Measurements from ENCODE around the gene DOCK2.

The DOCK2 gene

GRCh38 chr5:170078458-170078857 is 441.4 kb downstream of the DOCK2 start:
- TF ChIP-seq, protein P1, sequence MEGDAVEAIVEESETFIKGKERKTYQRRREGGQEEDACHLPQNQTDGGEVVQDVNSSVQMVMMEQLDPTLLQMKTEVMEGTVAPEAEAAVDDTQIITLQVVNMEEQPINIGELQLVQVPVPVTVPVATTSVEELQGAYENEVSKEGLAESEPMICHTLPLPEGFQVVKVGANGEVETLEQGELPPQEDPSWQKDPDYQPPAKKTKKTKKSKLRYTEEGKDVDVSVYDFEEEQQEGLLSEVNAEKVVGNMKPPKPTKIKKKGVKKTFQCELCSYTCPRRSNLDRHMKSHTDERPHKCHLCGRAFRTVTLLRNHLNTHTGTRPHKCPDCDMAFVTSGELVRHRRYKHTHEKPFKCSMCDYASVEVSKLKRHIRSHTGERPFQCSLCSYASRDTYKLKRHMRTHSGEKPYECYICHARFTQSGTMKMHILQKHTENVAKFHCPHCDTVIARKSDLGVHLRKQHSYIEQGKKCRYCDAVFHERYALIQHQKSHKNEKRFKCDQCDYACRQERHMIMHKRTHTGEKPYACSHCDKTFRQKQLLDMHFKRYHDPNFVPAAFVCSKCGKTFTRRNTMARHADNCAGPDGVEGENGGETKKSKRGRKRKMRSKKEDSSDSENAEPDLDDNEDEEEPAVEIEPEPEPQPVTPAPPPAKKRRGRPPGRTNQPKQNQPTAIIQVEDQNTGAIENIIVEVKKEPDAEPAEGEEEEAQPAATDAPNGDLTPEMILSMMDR (IDR thresholded peaks at IDR 0.05) = no peak
- TF ChIP-seq ZFX (IDR thresholded peaks at IDR 0.05; ENCODE audit: borderline replicate concordance) = no peak
- no peak overlapping the region for H3K27ac ChIP-seq

GRCh38 chr5:170078931-170079330 is 441.9 kb downstream of the DOCK2 start:
- no peak overlapping the region for H3K27ac ChIP-seq
- TF ChIP-seq, protein P1 (IDR thresholded peaks at IDR 0.05) = no peak
- no peak for TF ChIP-seq ZFX (IDR thresholded peaks at IDR 0.05; ENCODE audit: borderline replicate concordance)

DNA sequence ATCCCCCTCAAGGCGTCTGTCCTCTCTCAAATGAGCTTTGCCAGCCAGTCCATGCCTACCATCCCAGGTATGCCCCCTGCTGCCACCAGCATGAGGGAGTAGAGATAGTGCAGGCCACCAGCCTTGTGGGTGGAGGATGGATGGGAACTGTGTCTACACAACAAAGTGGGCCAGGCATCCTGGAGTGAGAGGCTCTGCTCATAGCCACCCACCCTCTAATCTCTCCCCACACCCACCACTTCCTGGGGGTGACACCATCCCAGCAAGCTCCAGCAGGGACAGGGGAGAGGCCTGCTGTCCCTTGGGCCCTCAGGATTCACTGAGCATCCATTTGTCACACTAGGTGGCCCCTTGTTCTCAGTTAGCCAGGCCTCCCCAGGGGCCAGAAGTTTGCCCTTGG is 443.1 kb downstream of the DOCK2 start:
- no peak for TF ChIP-seq ZFX (IDR thresholded peaks at IDR 0.05; ENCODE audit: borderline replicate concordance)
- TF ChIP-seq, protein P1 (IDR thresholded peaks at IDR 0.05) = no peak
- H3K27ac ChIP-seq = no peak overlapping the region

DNA sequence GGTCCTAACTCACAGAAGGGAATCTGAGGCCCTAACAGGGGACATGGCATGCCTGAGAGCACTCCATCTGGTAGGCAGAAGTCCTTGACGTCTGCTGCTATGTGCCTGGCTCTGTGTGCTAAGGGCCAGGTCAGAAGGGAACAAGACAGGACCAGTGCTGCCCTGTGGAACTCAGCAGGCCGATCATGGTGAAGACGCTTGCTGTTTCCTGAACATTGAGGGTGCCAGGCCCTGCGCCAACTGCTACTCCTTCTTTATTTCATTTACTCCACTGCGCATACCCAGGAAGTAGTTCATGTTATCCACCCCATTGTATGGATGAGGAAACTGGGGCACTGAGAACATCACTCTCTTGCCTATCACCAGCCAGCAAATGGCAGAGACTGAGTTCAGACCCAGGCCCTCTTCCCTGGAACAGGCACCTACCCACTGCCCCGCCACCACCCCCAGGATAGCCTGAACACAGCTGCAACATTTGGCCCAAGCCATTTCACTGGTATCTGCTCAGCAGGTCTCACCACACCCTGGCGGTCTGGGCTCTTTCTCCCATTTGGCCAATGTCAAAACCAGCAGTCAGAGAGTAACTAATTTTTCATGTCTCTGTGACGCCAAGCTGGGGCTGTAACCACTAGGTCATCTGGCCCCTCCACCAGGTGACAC is 443.8 kb downstream of the DOCK2 start:
- H3K27ac ChIP-seq = no peak overlapping the region
- TF ChIP-seq ZFX (IDR thresholded peaks at IDR 0.05; ENCODE audit: borderline replicate concordance) = no peak
- TF ChIP-seq, protein P1 (IDR thresholded peaks at IDR 0.05) = no peak

DNA sequence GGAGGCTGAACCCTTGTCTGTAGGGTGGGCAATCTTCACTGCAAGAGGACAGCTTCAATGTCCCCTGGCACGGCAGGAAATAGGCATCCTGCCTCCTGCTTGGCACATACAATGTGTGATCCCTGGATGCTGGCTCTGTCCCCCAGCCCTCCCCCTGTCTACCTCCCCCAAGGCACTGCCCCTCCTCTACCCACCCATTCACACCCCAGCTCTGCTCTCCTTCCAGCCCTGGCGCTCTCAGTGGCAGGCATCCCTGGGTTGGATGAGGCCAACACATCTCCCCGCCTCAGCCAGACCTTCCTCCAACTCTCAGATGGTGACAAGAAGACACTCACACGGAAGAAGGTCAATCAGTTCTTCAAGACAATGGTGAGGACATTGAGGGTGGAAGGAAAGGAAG is 444.5 kb downstream of the DOCK2 start:
- no peak overlapping the region for H3K27ac ChIP-seq
- TF ChIP-seq ZFX (IDR thresholded peaks at IDR 0.05; ENCODE audit: borderline replicate concordance) = no peak
- TF ChIP-seq, protein P1 (IDR thresholded peaks at IDR 0.05) = no peak

- TF ChIP-seq, protein P1 (IDR thresholded peaks at IDR 0.05) = no peak
- TF ChIP-seq ZFX (IDR thresholded peaks at IDR 0.05; ENCODE audit: borderline replicate concordance) = no peak
- no peak overlapping the region for H3K27ac ChIP-seq
These were observed 445.6 kb downstream of the DOCK2 start for GRCh38 chr5:170082701-170083100.

- TF ChIP-seq ZFX (IDR thresholded peaks at IDR 0.05; ENCODE audit: borderline replicate concordance) = no peak
- TF ChIP-seq, protein P1 (IDR thresholded peaks at IDR 0.05) = no peak
- H3K27ac ChIP-seq = no peak overlapping the region
These were observed 450.2 kb downstream of the DOCK2 start for GRCh38 chr5:170087168-170087817.
